Esophagus squamous epithelium (tissue), 4 donors: ENCODE data around the gene CCPG1.
"Not testable (repeated sequence)": the region's sequence is repeated elsewhere in the genome, so short reads cannot be mapped to it uniquely, and the experiment has no call there.

ENCODE experiments used
- POLR2A ChIP-seq, 4 donors: fragments of 450-650 bp; IDR thresholded peaks; one replicate each; pipeline ENCODE4 v1.6.1; 2017; ENCODE audit warnings: antibody characterized with exemption in 4 of 4, mild to moderate bottlenecking in 4 of 4, moderate library complexity in 3 of 4
- TF ChIP-seq, protein P1 (sequence below), 6 experiments: fragments of 450-650 bp in 4 of 6; fragments of 200-600 bp in 2 of 6; sonication (generic) in 2 of 6; IDR thresholded peaks; one replicate each; pipeline ENCODE4 v1.5.1; 2016 to 2019; ENCODE audit warnings: antibody characterized with exemption in 6 of 6, mild to moderate bottlenecking in 4 of 6, moderate library complexity in 4 of 6

DNA sequence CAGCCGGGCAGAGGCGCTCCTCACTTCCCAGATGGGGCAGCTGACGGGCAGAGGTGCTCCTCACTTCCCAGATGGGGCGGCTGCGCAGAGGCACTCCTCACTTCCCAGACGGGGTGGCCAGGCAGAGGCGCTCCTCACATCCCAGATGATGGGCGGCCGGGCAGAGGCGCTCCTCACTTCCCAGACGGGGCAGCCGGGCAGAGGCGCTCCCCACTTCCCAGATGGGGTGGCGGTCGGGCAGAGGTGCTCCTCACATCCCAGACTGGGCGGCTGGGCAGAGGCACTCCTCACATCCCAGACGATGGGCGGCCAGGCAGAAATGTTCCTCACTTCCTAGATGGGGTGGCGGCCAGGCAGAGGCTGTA, 38.9 kb upstream of the CCPG1 start:
- TF ChIP-seq, protein P1, sequence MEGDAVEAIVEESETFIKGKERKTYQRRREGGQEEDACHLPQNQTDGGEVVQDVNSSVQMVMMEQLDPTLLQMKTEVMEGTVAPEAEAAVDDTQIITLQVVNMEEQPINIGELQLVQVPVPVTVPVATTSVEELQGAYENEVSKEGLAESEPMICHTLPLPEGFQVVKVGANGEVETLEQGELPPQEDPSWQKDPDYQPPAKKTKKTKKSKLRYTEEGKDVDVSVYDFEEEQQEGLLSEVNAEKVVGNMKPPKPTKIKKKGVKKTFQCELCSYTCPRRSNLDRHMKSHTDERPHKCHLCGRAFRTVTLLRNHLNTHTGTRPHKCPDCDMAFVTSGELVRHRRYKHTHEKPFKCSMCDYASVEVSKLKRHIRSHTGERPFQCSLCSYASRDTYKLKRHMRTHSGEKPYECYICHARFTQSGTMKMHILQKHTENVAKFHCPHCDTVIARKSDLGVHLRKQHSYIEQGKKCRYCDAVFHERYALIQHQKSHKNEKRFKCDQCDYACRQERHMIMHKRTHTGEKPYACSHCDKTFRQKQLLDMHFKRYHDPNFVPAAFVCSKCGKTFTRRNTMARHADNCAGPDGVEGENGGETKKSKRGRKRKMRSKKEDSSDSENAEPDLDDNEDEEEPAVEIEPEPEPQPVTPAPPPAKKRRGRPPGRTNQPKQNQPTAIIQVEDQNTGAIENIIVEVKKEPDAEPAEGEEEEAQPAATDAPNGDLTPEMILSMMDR (IDR thresholded peaks at IDR 0.05): not testable (repeated sequence)
- not testable (repeated sequence) for TF ChIP-seq POLR2A (IDR thresholded peaks at IDR 0.05)
